Stomach (tissue), 4 donors: Measurements from ENCODE around the gene EXOC3L2.

ENCODE experiments used
- EP300 ChIP-seq: sonication (generic); formaldehyde crosslinking; IDR thresholded peaks from one replicate; pipeline ENCODE4 v1.6.1; 2017; ENCODE audit warnings: antibody characterized with exemption
- POLR2A ChIP-seq, 4 donors: fragments of 450-650 bp; IDR thresholded peaks; one replicate each; pipeline ENCODE4 v1.6.1; 2016; ENCODE audit warnings: antibody characterized with exemption in 4 of 4, control low read depth in 2 of 4, mild to moderate bottlenecking in 1 of 4, moderate library complexity in 1 of 4
- POLR2AphosphoS5 ChIP-seq, 3 donors: sonication (generic); formaldehyde crosslinking; IDR thresholded peaks; one replicate each; pipeline ENCODE4 v1.6.1; 2016; ENCODE audit warnings: antibody characterized with exemption in 3 of 3
- TF ChIP-seq, protein P1 (sequence below), 7 experiments: fragments of 450-650 bp in 4 of 7; fragments of 200-600 bp in 3 of 7; sonication (generic) in 3 of 7; IDR thresholded peaks; one replicate each; pipeline ENCODE4 v1.5.1; 2016 to 2019; ENCODE audit warnings: antibody characterized with exemption in 7 of 7, control low read depth in 2 of 7, mild to moderate bottlenecking in 1 of 7

GRCh38 chr19:45234089-45234869 lies 10.9 kb downstream of the EXOC3L2 start:
- TF ChIP-seq, protein P1, sequence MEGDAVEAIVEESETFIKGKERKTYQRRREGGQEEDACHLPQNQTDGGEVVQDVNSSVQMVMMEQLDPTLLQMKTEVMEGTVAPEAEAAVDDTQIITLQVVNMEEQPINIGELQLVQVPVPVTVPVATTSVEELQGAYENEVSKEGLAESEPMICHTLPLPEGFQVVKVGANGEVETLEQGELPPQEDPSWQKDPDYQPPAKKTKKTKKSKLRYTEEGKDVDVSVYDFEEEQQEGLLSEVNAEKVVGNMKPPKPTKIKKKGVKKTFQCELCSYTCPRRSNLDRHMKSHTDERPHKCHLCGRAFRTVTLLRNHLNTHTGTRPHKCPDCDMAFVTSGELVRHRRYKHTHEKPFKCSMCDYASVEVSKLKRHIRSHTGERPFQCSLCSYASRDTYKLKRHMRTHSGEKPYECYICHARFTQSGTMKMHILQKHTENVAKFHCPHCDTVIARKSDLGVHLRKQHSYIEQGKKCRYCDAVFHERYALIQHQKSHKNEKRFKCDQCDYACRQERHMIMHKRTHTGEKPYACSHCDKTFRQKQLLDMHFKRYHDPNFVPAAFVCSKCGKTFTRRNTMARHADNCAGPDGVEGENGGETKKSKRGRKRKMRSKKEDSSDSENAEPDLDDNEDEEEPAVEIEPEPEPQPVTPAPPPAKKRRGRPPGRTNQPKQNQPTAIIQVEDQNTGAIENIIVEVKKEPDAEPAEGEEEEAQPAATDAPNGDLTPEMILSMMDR (IDR thresholded peaks at IDR 0.05) = no peak
- TF ChIP-seq POLR2AphosphoS5 (IDR thresholded peaks at IDR 0.05) (no peak), POLR2A (IDR thresholded peaks at IDR 0.05) (no peak), EP300 (no peak)
